Activated effector memory CD4-positive, alpha-beta T cell treated with Interleukin-2 at 50 U/mL for 16 hours (primary cell): ENCODE results near the gene SGIP1.

Experiments used
- DNase-seq: peaks from one replicate; pipeline ENCODE4 v3.0.0-alpha.2; 2020

SGIP1 gene

DNA sequence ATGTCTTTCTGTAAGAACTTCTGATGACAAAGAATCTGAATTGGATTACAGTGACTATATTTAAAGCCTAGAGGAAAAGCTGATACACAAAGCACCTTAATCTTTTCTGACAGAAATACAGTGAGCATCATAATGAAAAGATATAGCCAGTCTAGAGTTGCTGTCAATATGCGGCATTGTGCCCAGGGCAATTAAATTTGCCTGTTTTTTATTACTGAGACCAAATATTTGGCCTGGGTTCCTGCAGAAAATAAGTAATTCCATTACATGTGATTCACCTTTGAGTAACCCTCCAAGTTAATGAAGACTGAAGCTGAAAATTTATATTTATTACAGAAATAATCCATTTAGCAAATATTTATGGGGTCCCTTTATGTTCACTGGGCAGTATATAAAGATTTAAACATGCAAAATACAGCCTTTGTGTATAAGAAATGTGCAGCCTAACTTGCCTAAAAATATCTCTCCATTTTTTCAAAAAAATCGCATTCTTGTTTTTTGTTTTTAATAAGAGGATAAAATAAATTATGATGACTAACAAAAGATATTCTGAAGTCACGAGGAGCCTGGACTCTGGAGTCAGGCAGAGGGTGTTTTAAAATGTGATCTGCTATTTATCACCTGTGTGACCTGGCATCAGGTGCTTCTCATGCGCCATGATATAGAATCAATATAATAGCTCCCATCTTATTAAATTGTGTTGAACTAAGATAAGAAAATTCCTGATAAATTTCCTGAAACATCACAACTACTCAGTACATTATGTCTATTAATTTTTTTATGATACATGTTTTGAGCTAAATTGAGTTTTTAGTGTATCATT is 83.6 kb downstream of the SGIP1 start:
- DNase-seq = no peak

DNA sequence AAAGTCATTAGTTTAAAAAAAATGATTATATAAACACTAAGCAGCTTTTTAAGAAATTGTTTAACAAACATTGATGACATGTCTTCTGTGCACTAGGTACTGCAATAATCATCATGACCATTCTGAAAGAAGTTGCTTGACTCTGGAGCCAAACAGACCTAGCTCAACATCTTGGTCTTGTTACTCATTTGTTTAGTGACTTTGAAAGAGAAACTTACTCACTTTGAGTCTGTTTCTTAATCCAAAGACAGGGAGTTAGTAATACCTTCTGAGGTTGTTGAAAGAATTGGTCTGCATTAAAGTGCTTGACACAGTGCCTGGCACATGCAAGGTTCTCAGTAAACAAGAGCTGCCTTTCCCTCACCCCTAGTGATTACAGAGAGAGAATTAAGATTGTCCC is 84.4 kb downstream of the SGIP1 start:
- no peak for DNase-seq

DNA sequence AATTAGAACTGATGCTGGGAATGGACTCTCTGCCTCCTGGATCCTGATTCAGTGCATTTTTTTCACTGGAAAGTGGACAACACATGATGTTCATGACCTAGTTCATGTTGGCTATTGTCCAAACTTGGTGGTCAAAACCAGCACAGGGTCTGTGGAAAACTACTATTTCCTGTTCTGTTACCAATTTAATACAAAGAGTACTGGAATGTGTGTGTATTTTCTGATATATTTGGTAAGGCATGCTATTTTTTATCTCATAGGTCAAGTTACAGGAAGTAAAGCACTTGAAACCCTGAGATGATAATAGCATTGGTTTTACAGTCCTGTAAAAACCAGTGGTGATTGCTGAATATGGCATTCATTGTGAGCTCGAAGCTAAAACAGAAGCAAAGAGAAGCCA is 89.9 kb downstream of the SGIP1 start:
- no peak for DNase-seq

- DNase-seq = no peak
These were observed 90.6 kb downstream of the SGIP1 start for GRCh38 chr1:66624412-66625060.

DNA sequence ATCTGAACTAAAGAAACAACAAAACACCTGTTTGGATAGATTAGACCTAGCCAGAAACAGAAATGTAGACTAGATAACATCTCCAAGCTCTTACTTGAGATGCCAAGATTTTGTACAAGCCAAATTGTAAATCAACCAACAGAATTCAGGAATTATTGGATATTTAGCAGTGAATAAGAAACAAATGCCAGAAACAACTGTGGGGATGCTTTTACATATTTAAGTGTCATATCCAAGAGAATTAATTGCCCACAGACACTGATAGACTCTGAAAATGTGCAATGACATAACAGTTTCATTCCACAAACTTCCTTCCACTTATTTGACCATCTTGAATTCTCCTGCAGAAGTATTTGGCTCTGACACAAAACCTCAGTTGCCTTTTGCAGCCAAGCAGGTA is 92.3 kb downstream of the SGIP1 start:
- no peak for DNase-seq

DNA sequence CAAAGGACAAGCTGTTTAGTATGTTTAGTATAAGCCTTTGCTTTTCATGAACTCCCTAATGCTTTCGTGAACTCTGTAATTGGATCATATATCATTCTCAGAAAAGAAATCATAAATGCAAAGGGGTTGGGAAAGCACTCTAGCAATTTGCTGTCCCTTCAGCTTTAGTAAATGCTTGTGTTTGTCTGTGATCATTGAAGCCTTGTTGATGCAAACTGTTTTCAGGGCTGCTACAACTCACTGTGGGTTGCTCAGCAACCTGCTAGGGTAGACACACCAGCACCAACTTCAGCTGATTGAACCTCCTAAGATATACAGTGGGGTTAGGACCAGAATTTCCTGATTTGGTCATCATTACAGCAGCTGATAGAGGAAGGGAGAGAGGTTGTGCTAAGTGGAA is 95.0 kb downstream of the SGIP1 start:
- no peak for DNase-seq

GRCh38 chr1:66633159-66633558 is 99.2 kb downstream of the SGIP1 start:
- DNase-seq = no peak

- no peak for DNase-seq
These were observed 103.2 kb downstream of the SGIP1 start for GRCh38 chr1:66637146-66637545.

DNA sequence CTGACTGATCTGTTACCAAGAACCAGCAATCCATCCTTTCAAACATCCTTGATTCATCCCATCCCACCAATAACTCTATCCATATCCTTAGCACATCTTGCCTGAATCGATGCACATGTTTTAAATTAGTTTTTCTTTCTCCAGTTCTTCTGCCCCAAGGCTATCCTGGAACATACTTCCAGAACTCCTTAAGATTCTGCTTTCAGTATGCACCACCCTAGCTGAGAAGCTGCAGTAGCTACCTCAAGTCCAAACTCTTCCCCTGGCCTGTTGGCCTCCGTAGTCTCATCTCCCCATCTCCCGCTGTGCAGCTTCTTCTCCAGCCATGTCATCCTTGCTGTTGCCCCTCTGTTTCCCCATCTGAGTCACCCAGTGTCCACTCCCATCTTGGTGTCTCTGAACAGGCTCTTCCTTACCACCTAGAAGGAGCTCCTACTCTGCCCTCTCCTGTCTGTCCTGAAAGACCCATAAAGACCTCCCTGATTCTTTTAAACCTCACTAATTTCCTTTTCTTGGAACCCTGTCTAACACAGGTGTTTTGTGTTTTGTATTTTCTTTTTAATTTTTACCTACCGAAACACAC is 108.0 kb downstream of the SGIP1 start:
- DNase-seq = no peak

DNA sequence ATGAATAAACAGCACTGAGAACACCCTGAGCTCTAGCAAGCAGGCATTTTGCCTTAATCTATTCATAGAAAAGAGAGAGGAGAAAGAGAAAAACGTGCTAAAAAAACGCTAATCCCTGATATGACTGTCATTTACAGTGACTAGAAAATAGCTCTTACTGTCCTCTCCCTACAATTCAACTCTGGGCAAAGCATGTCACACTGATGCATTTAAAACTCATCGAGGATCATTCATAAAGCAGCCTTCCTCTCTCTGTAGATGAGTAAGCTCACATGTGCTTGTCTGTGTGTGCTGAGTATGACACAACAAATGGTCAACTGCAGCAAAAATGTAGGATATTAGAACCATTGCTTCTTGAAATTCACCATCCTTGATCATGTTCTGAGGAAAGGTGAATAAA is 109.0 kb downstream of the SGIP1 start:
- DNase-seq = no peak

GRCh38 chr1:66644331-66644730 is 110.4 kb downstream of the SGIP1 start:
- no peak for DNase-seq

GRCh38 chr1:66648901-66649595 is 115.1 kb downstream of the SGIP1 start:
- no peak for DNase-seq

DNA sequence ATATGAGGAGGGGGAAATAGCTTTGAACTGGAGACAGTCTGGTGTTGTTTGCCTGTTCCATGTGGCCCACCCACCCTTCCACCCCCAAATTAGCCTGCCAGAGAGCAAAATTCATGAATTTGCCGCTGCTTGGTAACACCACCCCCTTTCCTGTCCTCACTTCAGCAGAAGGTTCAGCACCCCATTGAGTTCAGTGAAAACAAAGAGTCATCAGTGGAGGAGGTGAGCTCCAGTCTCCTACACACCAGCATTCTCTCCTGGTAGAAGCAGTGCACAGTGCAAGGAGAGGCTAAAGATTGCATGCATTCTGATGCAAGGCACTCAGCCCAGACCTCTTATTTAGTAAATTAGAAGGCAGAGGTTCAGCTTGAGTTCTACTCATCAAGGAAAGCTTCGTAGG is 118.6 kb downstream of the SGIP1 start:
- no peak for DNase-seq

DNA sequence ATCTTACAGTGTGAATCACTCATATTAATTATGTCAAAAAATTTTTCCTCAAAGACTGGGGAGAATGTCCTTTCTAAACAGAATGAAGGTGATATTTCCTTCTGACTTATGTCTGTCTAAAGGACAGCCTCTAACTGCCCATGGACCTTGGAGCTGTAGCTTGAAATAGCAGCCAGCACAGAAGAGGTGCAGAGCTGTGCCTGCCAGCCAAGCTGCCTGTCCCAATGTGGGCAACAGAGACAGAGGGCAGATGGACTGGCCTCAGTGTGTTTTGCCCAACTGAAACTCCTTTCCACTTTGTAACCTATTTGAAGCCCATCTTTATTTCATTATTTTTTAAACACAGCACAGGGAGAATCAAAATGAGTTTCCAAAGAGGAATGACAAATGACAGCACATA is 120.7 kb downstream of the SGIP1 start:
- DNase-seq = no peak

DNA sequence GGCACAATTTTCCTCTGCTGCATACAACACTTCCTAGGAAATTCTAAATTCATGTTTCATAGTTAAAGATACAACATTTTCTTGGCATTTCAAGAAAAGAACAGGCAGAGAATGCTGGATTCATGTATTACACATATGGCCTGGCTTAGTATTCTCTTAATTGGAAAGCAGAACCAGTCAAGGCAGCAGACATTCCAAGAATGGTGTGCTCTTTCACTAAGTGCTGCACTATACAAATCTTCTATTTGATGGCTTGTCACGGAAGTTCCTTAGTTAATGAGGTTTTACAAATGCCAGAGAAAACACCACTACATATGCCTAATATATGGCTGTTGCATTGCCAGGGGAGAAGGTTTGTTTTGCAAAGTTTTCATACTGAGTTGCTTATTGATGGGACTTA is 137.5 kb downstream of the SGIP1 start:
- no peak for DNase-seq

DNA sequence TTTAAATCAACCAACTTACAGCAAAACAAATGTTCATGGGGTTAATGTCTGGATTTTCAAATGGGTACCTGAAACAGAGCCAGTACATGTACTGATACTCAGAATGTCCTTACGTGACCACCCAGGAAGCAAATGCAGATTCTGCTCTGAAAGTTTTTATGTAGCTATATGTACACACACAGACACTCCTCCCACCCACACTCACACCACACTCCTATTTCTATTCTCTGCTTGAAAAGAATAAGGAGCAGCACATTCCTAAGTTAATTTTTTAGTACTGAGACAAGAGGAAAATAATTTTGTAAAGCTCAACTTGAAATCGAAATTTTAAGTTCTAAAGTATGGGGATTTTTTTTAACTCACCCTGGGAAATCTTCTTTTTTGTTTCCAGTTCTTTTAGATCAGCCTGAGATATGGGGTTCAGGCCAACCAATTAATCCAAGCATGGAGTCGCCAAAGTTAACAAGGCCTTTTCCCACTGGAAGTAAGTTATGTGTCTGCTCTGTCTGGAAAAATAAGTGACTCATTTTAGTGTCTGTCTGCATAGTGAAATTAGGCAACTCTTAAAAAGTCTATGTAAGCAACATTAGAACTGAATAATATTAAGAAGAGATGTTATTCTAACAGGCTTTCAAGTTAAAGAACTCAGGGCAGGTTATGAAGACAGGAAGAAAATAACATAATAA is 142.8 kb downstream of the SGIP1 start:
- no peak for DNase-seq

DNA sequence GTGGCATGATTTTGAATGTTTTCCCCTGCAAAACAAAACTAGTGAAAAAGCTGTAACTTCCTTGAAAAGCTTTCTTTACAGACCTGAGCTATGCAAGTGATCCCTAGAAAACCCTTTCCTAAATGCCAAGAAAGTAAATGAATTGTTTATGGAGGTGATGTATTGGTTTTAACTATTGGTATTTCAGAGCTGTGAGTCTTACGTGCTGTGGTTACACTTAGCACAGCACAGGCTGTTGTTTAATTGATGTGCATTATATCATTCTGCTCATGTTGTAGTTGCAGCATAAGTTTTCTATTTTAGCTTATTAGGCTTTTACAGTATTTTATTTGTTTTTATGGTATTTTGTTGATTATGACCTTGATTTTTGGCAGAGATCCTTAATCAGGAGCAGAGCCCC is 144.2 kb downstream of the SGIP1 start:
- DNase-seq = no peak

GRCh38 chr1:66679140-66679539 is 145.2 kb downstream of the SGIP1 start:
- no peak for DNase-seq

- no peak for DNase-seq
These were observed 147.7 kb downstream of the SGIP1 start for GRCh38 chr1:66681686-66682085.

DNA sequence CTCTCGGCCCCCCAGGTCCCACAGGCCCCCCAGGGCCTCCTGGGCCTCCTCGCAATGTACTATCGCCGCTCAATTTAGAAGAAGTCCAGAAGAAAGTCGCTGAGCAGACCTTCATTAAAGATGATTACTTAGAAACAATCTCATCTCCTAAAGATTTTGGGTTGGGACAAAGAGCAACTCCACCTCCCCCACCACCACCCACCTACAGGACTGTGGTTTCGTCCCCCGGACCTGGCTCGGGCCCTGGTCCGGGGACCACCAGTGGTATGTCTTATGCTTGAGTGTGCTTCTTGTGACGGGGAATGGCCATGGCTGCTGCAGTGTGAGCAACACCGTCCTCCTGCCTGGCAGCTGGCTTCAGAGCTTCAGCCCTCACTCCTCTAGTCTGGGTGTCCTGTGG is 148.2 kb downstream of the SGIP1 start:
- no peak for DNase-seq

- no peak for DNase-seq
These were observed 150.4 kb downstream of the SGIP1 start for GRCh38 chr1:66684353-66684752.

DNA sequence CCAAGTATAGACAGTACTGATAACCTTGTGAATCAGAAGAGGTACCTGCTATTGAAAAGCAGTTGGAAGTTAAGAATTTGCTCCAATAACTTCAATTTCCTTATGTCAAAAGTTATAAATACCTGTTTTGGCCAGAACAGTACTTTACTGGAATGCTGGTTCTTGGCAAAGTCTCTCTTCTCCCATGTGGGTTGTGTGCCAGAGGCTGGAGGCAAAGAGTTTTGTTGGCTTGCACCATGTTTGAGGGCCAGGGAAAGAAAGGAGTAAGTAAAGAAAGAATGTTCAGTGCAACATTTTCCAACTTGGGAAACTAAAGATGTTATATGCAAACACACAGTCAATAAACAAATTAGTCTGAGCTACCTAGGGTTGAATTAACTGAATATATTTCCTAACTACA is 151.3 kb downstream of the SGIP1 start:
- no peak for DNase-seq

DNA sequence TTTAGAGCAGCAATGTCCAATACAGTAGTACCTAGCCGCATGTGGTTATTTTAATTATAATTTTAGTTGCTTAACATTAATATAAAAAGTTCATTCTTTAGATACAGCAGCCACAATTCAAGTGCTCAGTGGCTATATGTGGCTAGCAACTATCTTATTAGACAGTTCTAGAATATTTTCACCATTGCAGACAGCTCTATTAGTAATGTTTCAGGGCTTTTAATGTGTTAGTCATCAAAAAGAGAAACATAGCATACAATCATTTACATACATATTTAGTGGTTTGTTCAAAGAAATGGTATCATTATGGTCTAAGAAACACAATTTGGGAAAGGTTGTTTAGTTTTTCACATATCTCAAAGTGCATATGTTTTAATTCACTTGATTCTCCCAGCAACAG is 151.7 kb downstream of the SGIP1 start:
- no peak for DNase-seq
